Activated naive CD4-positive, alpha-beta T cell treated with anti-CD3 and anti-CD28 coated beads for 36 hours (primary cell): ENCODE measurements around the gene PIK3CA. TPM values are rescaled to one million over a fixed set of nuclear protein-coding genes. Genes with fewer than 3 reads are reported as not detected.
"Not testable (repeated sequence)": the region's sequence is repeated elsewhere in the genome, so short reads cannot be mapped to it uniquely, and the experiment has no call there.

Source experiments
- CTCF ChIA-PET: fragments of 350-600 bp; sonication (Branson Sonifier 250); formaldehyde crosslinking; loops from one replicate; lab custom pipeline; 2021; ENCODE audit warnings: antibody characterized with exemption; lab: Charles Lee
- DNase-seq: peaks from one replicate; pipeline ENCODE4 v3.0.0-alpha.2; 2020
- H3K27ac Mint-ChIP-seq: one replicate; pipeline ENCODE4 v1.8.0; 2021; ENCODE audit warnings: mild to moderate bottlenecking, mixed read lengths
- H3K27me3 Mint-ChIP-seq: one replicate; pipeline ENCODE4 v1.8.0; 2021; ENCODE audit warnings: low read depth, mixed read lengths
- H3K36me3 Mint-ChIP-seq: one replicate; pipeline ENCODE4 v1.8.0; 2021; ENCODE audit warnings: low read depth, mixed read lengths
- H3K4me1 Mint-ChIP-seq: one replicate; pipeline ENCODE4 v1.8.0; 2021; ENCODE audit warnings: low read depth, mixed read lengths
- H3K4me3 Mint-ChIP-seq: one replicate; pipeline ENCODE4 v1.8.0; 2021; ENCODE audit warnings: mild to moderate bottlenecking, moderate library complexity, mixed read lengths
- H3K9me3 Mint-ChIP-seq: one replicate; pipeline ENCODE4 v1.8.0; 2021; ENCODE audit warnings: mixed read lengths
- intact Hi-C: fragments of 100-400 bp; cut with micrococcal nuclease; formaldehyde crosslinking; loops from one replicate; pipeline ENCODE4 v1.15.1; 2023
- total RNA-seq, 2 experiments: library from RNA; stranded (reverse); gene quantifications; one replicate each; pipeline ENCODE4 v1.2.3, GENCODE V29; 2021

The PIK3CA gene
- total RNA-seq, 2 experiments from 2014 or later, result 15.8 to 15.9 TPM

GRCh38 chr3:179256813-179257212 is 108.7 kb downstream of the PIK3CA start:
- Mint-ChIP-seq H3K36me3 (no peaks in the 10 kb centered on the region), H3K4me3 (no peak overlapping the region), H3K27me3 (no peaks in the 10 kb centered on the region), H3K9me3 (peaks cover 10% of the 10 kb centered on the region), H3K4me1 (peaks cover 9% of the 10 kb centered on the region), H3K27ac (no peak overlapping the region)
- DNase-seq, result no peak
- CTCF ChIA-PET, result no interaction called here
- intact Hi-C loops, result no loop called here

- DNase-seq, H3K27me3 Mint-ChIP-seq, H3K36me3 Mint-ChIP-seq, H3K27ac Mint-ChIP-seq, H3K4me3 Mint-ChIP-seq, CTCF ChIA-PET, intact Hi-C loops: not testable (repeated sequence)
- H3K4me1 Mint-ChIP-seq, result peaks cover 12% of the 10 kb centered on the region
- H3K9me3 Mint-ChIP-seq, result peaks cover 10% of the 10 kb centered on the region
Observed at GRCh38 chr3:179257742-179258141, 109.6 kb downstream of the PIK3CA start.

DNA sequence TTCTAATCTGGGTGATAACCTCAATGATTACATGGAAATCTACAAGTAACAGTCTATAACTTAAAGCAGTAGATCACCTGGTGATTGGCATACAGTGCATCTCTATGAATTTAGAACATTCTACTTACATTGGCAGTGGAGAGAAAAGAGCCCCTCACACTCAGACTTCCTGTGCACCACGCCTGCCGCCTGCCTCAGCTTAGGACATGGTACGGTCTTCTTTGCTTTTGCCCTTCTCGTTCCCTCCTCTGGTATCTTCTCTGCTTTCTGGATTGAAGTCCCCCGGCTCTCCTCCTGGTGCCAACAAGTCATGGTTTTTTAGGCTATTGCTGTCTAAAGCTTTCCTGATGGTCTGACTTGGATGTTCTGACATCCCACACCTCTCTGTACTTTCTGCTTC is 110.7 kb downstream of the PIK3CA start:
- H3K27me3 Mint-ChIP-seq, result no peaks in the 10 kb centered on the region
- intact Hi-C loops, result no loop called here
- CTCF ChIA-PET, result no interaction called here
- no peaks in the 10 kb centered on the region for H3K36me3 Mint-ChIP-seq
- H3K4me1 Mint-ChIP-seq, result peaks cover 12% of the 10 kb centered on the region
- no peak for DNase-seq
- peaks cover 10% of the 10 kb centered on the region for H3K9me3 Mint-ChIP-seq
- H3K4me3 Mint-ChIP-seq, result no peak overlapping the region
- no peak overlapping the region for H3K27ac Mint-ChIP-seq

- peak; percentile 17 for DNase-seq
- H3K36me3 Mint-ChIP-seq, H3K27ac Mint-ChIP-seq, H3K27me3 Mint-ChIP-seq: not testable (repeated sequence)
- H3K9me3 Mint-ChIP-seq, result peaks cover 10% of the 10 kb centered on the region
- intact Hi-C loops, result loop anchor here (2.0 to 5.0 kb wide), 2 partner anchors 187 to 243 kb away; no protein-coding TSS in a partner anchor
- peaks cover 12% of the 10 kb centered on the region for H3K4me1 Mint-ChIP-seq
- CTCF ChIA-PET, result interaction anchor here (0.7 kb wide), 1 partner anchor 670 kb away, joined by 3 read pairs; no protein-coding TSS in a partner anchor
- H3K4me3 Mint-ChIP-seq, result peak overlapping the region; percentile 5
Observed at GRCh38 chr3:179259959-179260756, 112.0 kb downstream of the PIK3CA start.

- DNase-seq, result peak; percentile 69
- Mint-ChIP-seq H3K4me1 (peaks cover 12% of the 10 kb centered on the region), H3K4me3 (peak overlapping the region; percentile 63), H3K27ac (no peak overlapping the region), H3K36me3 (no peaks in the 10 kb centered on the region), H3K27me3 (peaks cover 2% of the 10 kb centered on the region), H3K9me3 (peaks cover 10% of the 10 kb centered on the region)
- intact Hi-C loops, result loop anchor here (1.0 to 5.0 kb wide), 3 partner anchors 112 to 244 kb away; no protein-coding TSS in a partner anchor
- CTCF ChIA-PET, result interaction anchor here (0.7 to 1.7 kb wide), 3 partner anchors 114 to 669 kb away, joined by 3 to 4 read pairs (median 3); no protein-coding TSS in a partner anchor
Observed at GRCh38 chr3:179260949-179261765, 113.0 kb downstream of the PIK3CA start.

DNA sequence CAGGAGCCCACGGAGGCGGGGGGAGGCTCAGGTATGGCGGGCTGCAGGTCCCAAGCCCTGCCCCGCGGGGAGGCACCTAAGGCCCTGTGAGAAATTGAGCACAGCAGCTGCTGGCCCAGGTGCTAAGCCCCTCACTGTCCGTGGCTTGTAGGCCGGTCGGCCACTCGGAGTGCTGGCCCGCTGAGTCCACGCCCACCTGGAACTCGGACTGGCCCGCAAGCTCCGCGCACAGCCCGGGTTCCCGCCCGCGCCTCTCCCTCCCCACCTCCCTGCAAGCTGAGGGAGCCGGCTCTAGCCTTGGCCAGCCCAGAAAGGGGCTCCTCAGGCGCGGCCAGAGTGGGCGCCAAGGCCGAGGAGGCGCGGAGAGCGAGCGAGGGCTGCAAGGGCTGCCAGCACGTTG is 115.0 kb downstream of the PIK3CA start:
- intact Hi-C loops, result loop anchor here (5.0 kb wide), 1 partner anchor 246 kb away; no protein-coding TSS in a partner anchor
- Mint-ChIP-seq H3K4me3 (no peak overlapping the region), H3K4me1 (peaks cover 12% of the 10 kb centered on the region), H3K27me3 (peaks cover 7% of the 10 kb centered on the region), H3K27ac (no peak overlapping the region), H3K36me3 (no peaks in the 10 kb centered on the region), H3K9me3 (peaks cover 9% of the 10 kb centered on the region)
- CTCF ChIA-PET, result interaction anchor here (0.6 to 1.7 kb wide), 2 partner anchors 55 to 248 kb away, joined by 3 read pairs; no protein-coding TSS in a partner anchor
- no peak for DNase-seq

GRCh38 chr3:179264449-179264848 is 116.3 kb downstream of the PIK3CA start:
- DNase-seq, result no peak
- H3K27me3 Mint-ChIP-seq, result peaks cover 10% of the 10 kb centered on the region
- no peak overlapping the region for H3K27ac Mint-ChIP-seq
- peaks cover 4% of the 10 kb centered on the region for H3K9me3 Mint-ChIP-seq
- H3K4me3 Mint-ChIP-seq, result no peak overlapping the region
- CTCF ChIA-PET, result no interaction called here
- H3K4me1 Mint-ChIP-seq, result peaks cover 12% of the 10 kb centered on the region
- H3K36me3 Mint-ChIP-seq, result no peaks in the 10 kb centered on the region
- intact Hi-C loops, result loop anchor here (5.0 kb wide), 1 partner anchor 247 kb away; no protein-coding TSS in a partner anchor

- H3K4me1 Mint-ChIP-seq, result peaks cover 12% of the 10 kb centered on the region
- H3K4me3 Mint-ChIP-seq, result no peak overlapping the region
- peaks cover 4% of the 10 kb centered on the region for H3K9me3 Mint-ChIP-seq
- no peak for DNase-seq
- intact Hi-C loops, result no loop called here
- H3K27me3 Mint-ChIP-seq, result peaks cover 10% of the 10 kb centered on the region
- CTCF ChIA-PET, result interaction anchor here (0.6 kb wide), 1 partner anchor 1293 kb away, joined by 4 read pairs; no protein-coding TSS in a partner anchor
- no peak overlapping the region for H3K27ac Mint-ChIP-seq
- H3K36me3 Mint-ChIP-seq, result no peaks in the 10 kb centered on the region
Observed at GRCh38 chr3:179265092-179265491, 116.9 kb downstream of the PIK3CA start.

- Mint-ChIP-seq H3K4me3 (no peak overlapping the region), H3K36me3 (no peaks in the 10 kb centered on the region), H3K27ac (no peak overlapping the region), H3K4me1 (peaks cover 6% of the 10 kb centered on the region), H3K27me3 (peaks cover 10% of the 10 kb centered on the region), H3K9me3 (no peaks in the 10 kb centered on the region)
- no peak for DNase-seq
- CTCF ChIA-PET, result interaction anchor here (0.6 kb wide), 1 partner anchor 1292 kb away, joined by 4 read pairs; no protein-coding TSS in a partner anchor
- intact Hi-C loops, result no loop called here
Observed at GRCh38 chr3:179265875-179266274, 117.7 kb downstream of the PIK3CA start.

GRCh38 chr3:179266701-179267211 is 118.6 kb downstream of the PIK3CA start:
- Mint-ChIP-seq H3K9me3 (no peaks in the 10 kb centered on the region), H3K27ac (no peak overlapping the region), H3K27me3 (peaks cover 10% of the 10 kb centered on the region), H3K4me1 (peaks cover 3% of the 10 kb centered on the region), H3K36me3 (no peaks in the 10 kb centered on the region), H3K4me3 (no peak overlapping the region)
- intact Hi-C loops, result no loop called here
- no peak for DNase-seq
- CTCF ChIA-PET, result no interaction called here

DNA sequence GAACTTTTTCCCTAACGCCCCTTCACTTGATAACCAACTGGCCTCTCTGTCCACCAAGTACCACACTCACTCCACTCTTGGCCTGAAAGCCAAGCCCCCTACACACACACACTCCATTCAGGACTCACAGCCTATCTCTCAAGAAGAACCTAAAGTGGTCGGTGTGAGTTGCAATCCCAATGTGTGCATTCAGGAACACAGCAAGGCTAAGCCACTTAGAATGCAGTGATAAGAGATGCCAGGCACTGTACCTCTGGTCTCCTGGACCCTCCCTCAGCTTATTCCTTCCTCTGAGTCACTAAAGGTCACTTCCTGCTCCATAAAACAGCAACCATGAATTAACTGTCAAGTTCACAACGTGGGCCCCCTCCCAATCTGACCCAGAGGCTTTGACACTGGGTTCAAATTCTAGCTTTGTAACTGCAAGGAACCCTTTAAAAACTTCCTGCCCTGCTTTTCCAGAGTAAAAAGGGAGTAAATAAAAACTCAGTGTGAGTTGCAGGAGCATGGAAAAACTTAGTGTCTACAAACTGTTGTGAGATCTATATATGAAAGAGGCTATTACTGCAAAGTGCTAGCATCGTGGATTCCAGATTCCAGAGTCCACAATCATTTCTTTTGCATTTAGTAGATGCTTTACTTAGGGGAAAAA is 120.4 kb downstream of the PIK3CA start:
- peaks cover 10% of the 10 kb centered on the region for H3K27me3 Mint-ChIP-seq
- CTCF ChIA-PET, result no interaction called here
- intact Hi-C loops, result no loop called here
- H3K4me3 Mint-ChIP-seq, result no peak overlapping the region
- no peak overlapping the region for H3K27ac Mint-ChIP-seq
- H3K9me3 Mint-ChIP-seq, result no peaks in the 10 kb centered on the region
- no peaks in the 10 kb centered on the region for H3K4me1 Mint-ChIP-seq
- DNase-seq, result no peak
- no peaks in the 10 kb centered on the region for H3K36me3 Mint-ChIP-seq
